ENCODE data around the gene GZMA.

GZMA gene

DNA sequence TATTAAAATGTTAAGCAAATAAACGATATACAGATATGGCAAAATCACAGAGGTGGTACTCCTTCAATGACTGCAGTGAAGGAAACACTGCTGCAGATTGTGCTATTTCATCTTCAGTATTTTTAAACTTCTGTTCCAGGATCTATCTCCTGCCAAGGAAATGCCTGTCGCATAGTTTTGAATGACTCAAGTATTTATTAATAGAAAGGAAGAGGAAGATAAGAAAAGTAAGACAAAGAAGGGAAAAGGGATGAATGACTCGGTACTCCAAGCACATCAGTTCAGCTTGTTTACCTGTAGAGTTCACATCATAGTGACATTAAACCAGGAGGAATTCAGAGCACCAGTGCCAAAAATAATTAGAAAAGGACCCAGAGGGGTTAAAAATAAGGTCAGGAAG lies 52.4 kb downstream of the GZMA start:
- peak overlapping the region in 1 of 2 donors; percentile 44 for H3K27ac ChIP-seq
- H3K4me3 ChIP-seq, result no peak overlapping the region
- TF ChIP-seq, protein P1, sequence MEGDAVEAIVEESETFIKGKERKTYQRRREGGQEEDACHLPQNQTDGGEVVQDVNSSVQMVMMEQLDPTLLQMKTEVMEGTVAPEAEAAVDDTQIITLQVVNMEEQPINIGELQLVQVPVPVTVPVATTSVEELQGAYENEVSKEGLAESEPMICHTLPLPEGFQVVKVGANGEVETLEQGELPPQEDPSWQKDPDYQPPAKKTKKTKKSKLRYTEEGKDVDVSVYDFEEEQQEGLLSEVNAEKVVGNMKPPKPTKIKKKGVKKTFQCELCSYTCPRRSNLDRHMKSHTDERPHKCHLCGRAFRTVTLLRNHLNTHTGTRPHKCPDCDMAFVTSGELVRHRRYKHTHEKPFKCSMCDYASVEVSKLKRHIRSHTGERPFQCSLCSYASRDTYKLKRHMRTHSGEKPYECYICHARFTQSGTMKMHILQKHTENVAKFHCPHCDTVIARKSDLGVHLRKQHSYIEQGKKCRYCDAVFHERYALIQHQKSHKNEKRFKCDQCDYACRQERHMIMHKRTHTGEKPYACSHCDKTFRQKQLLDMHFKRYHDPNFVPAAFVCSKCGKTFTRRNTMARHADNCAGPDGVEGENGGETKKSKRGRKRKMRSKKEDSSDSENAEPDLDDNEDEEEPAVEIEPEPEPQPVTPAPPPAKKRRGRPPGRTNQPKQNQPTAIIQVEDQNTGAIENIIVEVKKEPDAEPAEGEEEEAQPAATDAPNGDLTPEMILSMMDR (IDR thresholded peaks at IDR 0.05), result no peak
- no peak for DNase-seq (ENCODE audit: low spot score)

All from coronary artery (tissue), 2 donors.